Mesendoderm (in vitro differentiated cells): Measurements from ENCODE around the gene TMEM150C.
"Not testable (repeated sequence)": the region's sequence is repeated elsewhere in the genome, so short reads cannot be mapped to it uniquely, and the experiment has no call there.

Experiments
- DNase-seq: peaks from one replicate; pipeline ENCODE4 v3.0.0; 2013
- H2AK5ac ChIP-seq: 2 replicates; pipeline ENCODE4 v1.6.1; 2013; ENCODE audit warnings: low read length, inconsistent platforms
- H2BK120ac ChIP-seq: 2 replicates; pipeline ENCODE4 v1.6.1; 2013; ENCODE audit warnings: low read depth, mild to moderate bottlenecking, low read length, moderate library complexity, mixed read lengths
- H2BK15ac ChIP-seq: replicated peaks from 2 replicates; pipeline ENCODE4 v1.6.1; 2013; ENCODE audit warnings: low read depth, mild to moderate bottlenecking, moderate library complexity
- H2BK5ac ChIP-seq: 2 replicates; pipeline ENCODE4 v1.6.1; 2013; ENCODE audit warnings: low read length, inconsistent platforms
- H3K18ac ChIP-seq: 2 replicates; pipeline ENCODE4 v1.6.1; 2013; ENCODE audit warnings: mild to moderate bottlenecking, low read length, mixed read lengths
- H3K23ac ChIP-seq: one replicate; pipeline ENCODE4 v1.6.1; 2013; ENCODE audit warnings: low read length
- H3K27ac ChIP-seq: 2 replicates; pipeline ENCODE4 v1.5.1; 2013; ENCODE audit warnings: low read depth, mild to moderate bottlenecking, inconsistent platforms, low read length, moderate library complexity
- H3K27me3 ChIP-seq: 2 replicates; pipeline ENCODE4 v1.6.1; 2013; ENCODE audit warnings: low read length, control low read depth, mild to moderate bottlenecking, inconsistent platforms; ENCODE audit not compliant: insufficient read depth, poor library complexity
- H3K36me3 ChIP-seq: 2 replicates; pipeline ENCODE4 v1.6.1; 2013; ENCODE audit warnings: low read length, inconsistent platforms; ENCODE audit not compliant: control insufficient read depth, insufficient read depth
- H3K4ac ChIP-seq: one replicate; pipeline ENCODE4 v1.6.1; 2013; ENCODE audit warnings: low read depth, mild to moderate bottlenecking, low read length, moderate library complexity
- H3K4me1 ChIP-seq: 2 replicates; pipeline ENCODE4 v1.6.1; 2013; ENCODE audit warnings: low read depth, low read length, inconsistent platforms; ENCODE audit not compliant: control insufficient read depth
- H3K4me2 ChIP-seq: 2 replicates; pipeline ENCODE4 v1.6.1; 2013; ENCODE audit warnings: low read length
- H3K4me3 ChIP-seq: 2 replicates; pipeline ENCODE4 v1.5.1; 2013; ENCODE audit warnings: mild to moderate bottlenecking, low read length
- H3K56ac ChIP-seq: one replicate; pipeline ENCODE4 v1.6.1; 2013; ENCODE audit warnings: low read length
- H3K79me1 ChIP-seq: 2 replicates; pipeline ENCODE4 v1.6.1; 2013; ENCODE audit warnings: low read length, inconsistent platforms
- H3K79me2 ChIP-seq: 2 replicates; pipeline ENCODE4 v1.6.1; 2013; ENCODE audit warnings: mild to moderate bottlenecking, low read length; ENCODE audit not compliant: control insufficient read depth, insufficient read depth
- H3K9ac ChIP-seq: 2 replicates; pipeline ENCODE4 v1.6.1; 2013; ENCODE audit warnings: low read length, inconsistent platforms
- H4K5ac ChIP-seq: one replicate; pipeline ENCODE4 v1.6.1; 2013; ENCODE audit warnings: low read length
- H4K8ac ChIP-seq: one replicate; pipeline ENCODE4 v1.6.1; 2013; ENCODE audit warnings: low read depth, mild to moderate bottlenecking, control low read depth, low read length, moderate library complexity
- WGBS: extraction: QIAGEN DNeasy Blood & Tissue Kit; methylation state at CpG from one replicate; pipeline ENCODE4 v1.1.7; 2013; ENCODE audit warnings: low lambda C conversion rate, missing lambda C conversion rate; ENCODE audit not compliant: insufficient coverage; ENCODE audit errors: extremely low coverage; 5-methylcytosine and 5-hydroxymethylcytosine counted together

TMEM150C gene

DNA sequence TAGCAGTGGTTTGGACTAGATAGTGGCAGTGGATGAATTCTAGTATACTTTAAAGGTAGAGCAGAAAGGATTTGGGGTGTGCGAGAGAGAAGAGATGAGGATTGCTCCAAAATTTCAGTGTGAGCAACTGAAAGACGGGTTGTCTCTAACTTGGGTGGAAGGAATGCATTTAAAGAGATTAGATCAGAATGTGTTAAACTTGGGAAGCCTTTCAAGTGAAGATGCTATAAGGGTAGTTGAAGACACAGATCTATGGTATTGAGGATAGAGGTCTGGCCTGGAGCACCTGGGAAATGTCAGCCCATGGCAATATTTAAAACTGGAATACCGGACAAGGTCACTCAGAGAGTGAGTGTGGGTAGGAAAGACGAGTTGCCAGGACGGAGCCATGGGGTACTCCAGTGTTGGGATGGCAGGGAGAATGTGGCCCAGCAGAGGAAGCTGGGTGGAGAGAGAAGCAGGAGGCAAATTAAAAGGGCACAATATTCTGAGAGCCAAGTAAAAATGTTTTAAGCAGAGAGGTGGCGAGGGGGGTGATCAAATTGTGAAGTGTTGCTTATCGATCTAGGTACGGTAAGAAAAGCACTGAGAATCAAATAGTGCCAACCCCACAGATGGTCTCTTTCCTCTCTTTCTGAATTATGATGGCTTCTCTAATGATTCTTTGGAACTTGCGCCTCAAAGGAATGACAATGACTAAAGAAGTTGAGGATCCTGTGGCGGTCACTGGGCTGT lies 80.8 kb downstream of the TMEM150C start:
- no peak overlapping the region for H3K4ac ChIP-seq

DNA sequence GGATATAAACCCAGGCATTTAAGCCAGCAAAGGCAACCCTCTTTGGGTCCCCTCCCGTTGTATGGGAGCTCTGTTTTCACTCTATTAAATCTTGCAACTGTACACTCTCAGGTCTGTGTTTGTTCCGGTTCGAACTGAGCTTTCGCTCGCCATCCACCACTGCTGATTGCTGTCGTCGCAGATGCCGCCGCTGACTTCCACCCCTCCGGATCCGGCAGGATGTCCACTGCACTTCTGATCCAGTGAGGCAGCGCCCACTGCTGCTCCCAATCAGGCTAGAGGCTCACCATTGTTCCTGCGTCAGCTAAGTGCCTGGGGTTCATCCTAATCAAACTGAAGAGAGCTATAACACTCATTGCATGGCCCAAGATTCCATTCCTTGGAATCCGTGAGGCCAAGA lies 82.2 kb downstream of the TMEM150C start:
- no peak overlapping the region for H3K18ac ChIP-seq
- no peak overlapping the region for H3K4me3 ChIP-seq
- H3K79me1 ChIP-seq: no peaks in the 10 kb centered on the region
- H4K5ac ChIP-seq: no peak overlapping the region
- H3K27ac ChIP-seq: no peak overlapping the region
- no peak overlapping the region for H2BK120ac ChIP-seq
- no peak overlapping the region for H2BK15ac ChIP-seq
- H3K4ac ChIP-seq: no peak overlapping the region
- H3K9ac ChIP-seq: no peak overlapping the region
- H3K4me2 ChIP-seq: no peak overlapping the region
- no CpG with 5 or more reads among the region's 14 CpGs for WGBS
- no peak overlapping the region for H2BK5ac ChIP-seq
- H3K79me2 ChIP-seq: no peaks in the 10 kb centered on the region
- no peak overlapping the region for H3K56ac ChIP-seq
- H3K27me3 ChIP-seq: no peaks in the 10 kb centered on the region
- no peaks in the 10 kb centered on the region for H3K36me3 ChIP-seq
- H2AK5ac ChIP-seq: no peak overlapping the region
- H3K4me1 ChIP-seq: no peaks in the 10 kb centered on the region
- H4K8ac ChIP-seq: no peak overlapping the region
- no peak for DNase-seq
- no peak overlapping the region for H3K23ac ChIP-seq

More for the DNA sequence above, 80.8 kb downstream of the TMEM150C start:
- Histone ChIP-seq H2BK15ac (no peak overlapping the region), H2BK5ac (no peak overlapping the region), H3K4me1 (no peaks in the 10 kb centered on the region), H3K27me3 (no peaks in the 10 kb centered on the region), H3K9ac (no peak overlapping the region), H3K4me3 (no peak overlapping the region), H4K5ac (no peak overlapping the region), H3K79me1 (no peaks in the 10 kb centered on the region), H2AK5ac (no peak overlapping the region), H4K8ac (no peak overlapping the region), H3K79me2 (no peaks in the 10 kb centered on the region), H3K56ac (no peak overlapping the region), H3K4me2 (no peak overlapping the region), H3K23ac (no peak overlapping the region), H3K18ac (no peak overlapping the region), H2BK120ac (no peak overlapping the region), H3K27ac (no peak overlapping the region), H3K36me3 (no peaks in the 10 kb centered on the region)
- DNase-seq: peak; percentile 56
- no CpG with 5 or more reads among the region's 10 CpGs for WGBS

DNA sequence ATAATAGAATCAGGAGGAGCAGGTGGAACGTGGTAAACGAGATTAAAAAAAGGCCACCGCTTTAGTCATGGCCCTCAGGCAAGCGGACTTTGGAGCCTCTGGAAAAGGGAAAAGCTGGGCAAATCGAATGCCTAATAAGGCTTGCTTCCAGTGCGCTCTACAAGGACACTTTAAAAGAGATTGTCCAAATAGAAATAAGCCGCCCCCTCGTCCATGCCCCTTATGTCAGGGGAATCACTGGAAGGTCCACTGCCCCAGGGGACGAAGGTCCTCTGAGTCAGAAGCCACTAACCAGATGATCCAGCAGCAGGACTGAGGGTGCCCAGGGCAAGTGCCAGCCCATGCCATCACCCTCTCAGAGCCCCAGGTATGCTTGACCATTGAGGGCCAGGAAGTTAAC lies 84.3 kb downstream of the TMEM150C start:
- not testable (repeated sequence) for H3K18ac ChIP-seq, H4K8ac ChIP-seq, H3K4me2 ChIP-seq, H3K56ac ChIP-seq, H4K5ac ChIP-seq, H3K4me3 ChIP-seq, H3K27ac ChIP-seq, H2AK5ac ChIP-seq, H3K79me1 ChIP-seq, H3K4me1 ChIP-seq, H3K23ac ChIP-seq, H3K9ac ChIP-seq, H3K4ac ChIP-seq, H2BK120ac ChIP-seq, H2BK5ac ChIP-seq, H3K36me3 ChIP-seq, H2BK15ac ChIP-seq, H3K79me2 ChIP-seq, DNase-seq, H3K27me3 ChIP-seq
- WGBS: no CpG with 5 or more reads among the region's 9 CpGs

DNA sequence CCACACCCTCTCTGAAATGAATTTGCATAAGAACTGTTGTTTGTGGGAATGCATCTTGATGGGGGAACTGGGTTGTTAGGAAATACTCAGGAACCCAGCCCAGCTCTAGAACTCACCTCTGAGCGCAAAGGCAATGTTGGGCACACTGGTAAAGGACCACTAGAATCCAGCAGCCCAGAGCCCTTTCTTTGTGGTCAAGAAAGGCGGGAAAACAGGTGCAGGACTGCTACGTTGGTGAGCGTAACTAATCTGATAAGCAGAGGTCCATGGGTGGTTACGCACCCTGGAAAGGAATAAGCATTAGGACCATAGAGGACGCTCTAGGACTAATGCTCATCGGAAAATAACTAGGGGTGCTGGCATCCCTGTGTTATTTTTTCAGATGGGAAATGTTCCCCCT lies 85.9 kb downstream of the TMEM150C start:
- WGBS: no CpG with 5 or more reads among the region's 7 CpGs
- H3K18ac ChIP-seq: not testable (repeated sequence)

DNA sequence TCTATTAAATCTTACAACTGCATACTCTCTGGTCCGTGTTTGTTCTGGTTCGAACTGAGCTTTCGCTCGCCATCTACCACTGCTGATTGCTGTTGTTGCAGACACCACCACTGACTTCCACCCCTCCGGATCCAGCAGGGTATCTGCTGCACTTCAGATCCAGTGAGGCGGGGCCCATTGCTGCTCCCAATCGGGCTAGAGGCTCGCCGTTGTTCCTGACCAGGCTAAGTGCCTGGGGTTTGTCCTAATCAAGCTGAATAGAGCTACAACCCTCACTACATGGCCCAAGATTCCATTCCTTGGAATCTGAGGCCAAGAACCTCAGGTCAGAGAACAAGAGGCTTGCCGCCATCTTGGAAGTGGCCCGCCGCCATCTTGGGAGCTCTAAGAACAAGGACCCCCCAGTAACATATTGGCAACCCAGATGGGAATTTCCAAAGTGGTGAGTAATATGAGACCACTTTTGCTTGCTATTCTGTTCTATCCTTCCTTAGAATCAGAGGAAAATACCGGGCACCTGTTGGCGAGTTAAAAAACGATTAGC lies 88.1 kb downstream of the TMEM150C start:
- peaks cover 2% of the 10 kb centered on the region for H3K4me1 ChIP-seq
- DNase-seq: no peak
- WGBS: no CpG with 5 or more reads among the region's 15 CpGs
- no peak overlapping the region for H3K23ac ChIP-seq
- H3K4ac ChIP-seq: no peak overlapping the region
- H4K5ac ChIP-seq: no peak overlapping the region
- H2BK5ac ChIP-seq: no peak overlapping the region
- H3K4me3 ChIP-seq: no peak overlapping the region
- H2AK5ac ChIP-seq: no peak overlapping the region
- peak overlapping the region; percentile 62 for H2BK120ac ChIP-seq
- no peaks in the 10 kb centered on the region for H3K79me1 ChIP-seq
- peak overlapping the region; percentile 29 for H3K27ac ChIP-seq
- H3K18ac ChIP-seq: no peak overlapping the region
- no peak overlapping the region for H3K56ac ChIP-seq
- no peaks in the 10 kb centered on the region for H3K79me2 ChIP-seq
- H2BK15ac ChIP-seq: no peak overlapping the region
- H4K8ac ChIP-seq: no peak overlapping the region
- no peaks in the 10 kb centered on the region for H3K27me3 ChIP-seq
- H3K36me3 ChIP-seq: no peaks in the 10 kb centered on the region
- no peak overlapping the region for H3K9ac ChIP-seq
- no peak overlapping the region for H3K4me2 ChIP-seq

More for the DNA sequence above, 85.9 kb downstream of the TMEM150C start:
- H3K4ac ChIP-seq, H3K9ac ChIP-seq, H2BK15ac ChIP-seq, H2BK120ac ChIP-seq, H3K79me2 ChIP-seq, DNase-seq, H3K23ac ChIP-seq, H2BK5ac ChIP-seq, H3K27me3 ChIP-seq, H3K4me1 ChIP-seq, H3K79me1 ChIP-seq, H4K5ac ChIP-seq, H3K36me3 ChIP-seq, H4K8ac ChIP-seq, H2AK5ac ChIP-seq, H3K4me2 ChIP-seq, H3K4me3 ChIP-seq: not testable (repeated sequence)
- H3K27ac ChIP-seq: peak overlapping the region; percentile 36
- H3K56ac ChIP-seq: peak overlapping the region; percentile 49

DNA sequence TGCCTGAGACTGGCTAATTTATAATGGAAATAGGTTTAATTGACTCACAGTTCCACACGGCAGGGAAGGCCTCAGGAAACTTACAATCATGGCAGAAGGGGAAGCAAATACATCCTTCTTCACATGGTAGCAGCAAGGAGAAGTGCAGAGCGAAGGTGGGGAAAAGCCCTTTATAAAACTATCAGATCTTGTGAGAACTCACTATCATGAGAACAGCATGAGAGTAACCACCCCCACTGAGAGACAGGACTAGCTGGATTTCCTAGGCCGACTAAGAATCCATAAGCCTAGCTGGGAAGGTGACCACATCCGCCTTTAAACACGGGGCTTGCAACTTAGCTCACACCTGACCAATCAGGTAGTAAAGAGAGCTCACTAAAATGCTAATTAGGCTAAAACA lies 88.7 kb downstream of the TMEM150C start:
- not testable (repeated sequence) for H3K9ac ChIP-seq, H3K56ac ChIP-seq

More for the DNA sequence above, 88.7 kb downstream of the TMEM150C start:
- not testable (repeated sequence) for H4K8ac ChIP-seq, H2BK120ac ChIP-seq, H3K4me2 ChIP-seq, H3K4me3 ChIP-seq, H3K27ac ChIP-seq, H3K18ac ChIP-seq, H3K23ac ChIP-seq, H2BK15ac ChIP-seq, H3K4ac ChIP-seq, H3K79me2 ChIP-seq, H2AK5ac ChIP-seq, H3K36me3 ChIP-seq, H3K4me1 ChIP-seq, H4K5ac ChIP-seq, H2BK5ac ChIP-seq, H3K79me1 ChIP-seq, H3K27me3 ChIP-seq
- no CpG with 5 or more reads among the region's 5 CpGs for WGBS
- DNase-seq: peak; percentile 59
